CD4-positive, alpha-beta T cell treated with Interleukin-10 for 1 hour (primary cell): ENCODE data around the gene ABCF2.
A peak's percentile ranks its signal among the peaks of the same experiment; 100 is the strongest.

Experiments used
- DNase-seq: peaks from one replicate; pipeline ENCODE4 v3.0.0-alpha.2; 2020

The ABCF2 gene

DNA sequence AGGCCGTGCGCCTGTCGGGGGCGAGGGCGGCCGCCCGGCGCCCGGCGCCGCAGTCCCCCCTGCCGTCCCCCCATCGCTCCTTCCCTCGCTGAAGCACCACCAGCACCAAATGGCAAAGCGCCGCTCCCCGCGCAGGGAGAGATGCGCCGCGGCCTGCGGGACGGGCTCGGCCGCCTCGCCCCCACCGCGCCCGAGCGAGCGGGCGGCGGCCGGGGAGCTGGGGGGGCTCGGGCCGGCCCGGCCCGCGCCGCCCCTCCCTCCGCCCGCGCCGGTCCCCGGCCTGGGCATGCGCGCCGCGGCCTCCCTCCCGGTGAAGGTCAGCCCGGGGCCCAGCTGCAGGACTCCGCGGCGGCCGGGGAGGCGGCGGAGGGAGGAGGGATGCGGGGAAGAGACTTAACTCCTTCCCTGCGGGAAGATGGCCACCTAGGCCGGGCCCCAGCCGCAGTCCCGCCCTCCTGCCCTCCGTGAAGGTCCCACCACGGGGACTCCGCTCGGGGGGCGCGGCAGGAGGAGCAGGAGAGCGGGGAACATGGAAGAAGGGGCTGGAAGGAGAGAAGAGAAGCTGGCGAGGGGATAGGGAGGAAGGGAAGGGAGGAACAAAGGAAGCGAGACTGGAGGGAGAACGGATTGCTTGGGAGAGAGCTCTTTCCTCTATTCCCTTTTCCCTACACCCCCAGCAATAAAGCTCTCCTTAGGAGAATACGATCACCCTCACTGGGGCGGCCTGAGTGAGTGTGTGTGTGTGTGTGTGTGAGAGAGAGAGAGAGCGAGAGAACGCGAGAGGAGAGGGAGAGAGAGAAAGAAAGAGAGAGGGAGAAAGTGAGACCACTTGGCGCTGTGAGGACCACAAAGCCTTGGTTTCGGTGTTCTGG, 24.9 kb upstream of the ABCF2 start:
- DNase-seq = peak; percentile 31

DNA sequence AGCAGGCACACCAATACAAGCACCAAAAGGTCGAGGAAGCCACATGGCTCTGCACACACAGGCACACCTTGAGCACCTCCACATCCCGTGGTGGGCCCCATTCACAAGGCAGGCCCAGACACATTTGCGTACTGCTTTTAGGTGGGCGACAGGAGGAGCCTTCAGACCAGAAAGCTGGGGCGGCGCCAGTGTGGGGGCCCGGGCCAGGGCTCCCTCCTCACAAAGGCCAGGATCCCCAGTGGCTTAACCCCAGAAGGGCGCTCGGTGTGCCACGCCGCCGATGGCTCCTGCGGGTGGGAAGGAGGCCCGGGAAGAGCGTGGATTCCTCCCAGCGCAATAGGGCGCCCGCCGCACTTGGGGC, 24.3 kb upstream of the ABCF2 start:
- DNase-seq = no peak

DNA sequence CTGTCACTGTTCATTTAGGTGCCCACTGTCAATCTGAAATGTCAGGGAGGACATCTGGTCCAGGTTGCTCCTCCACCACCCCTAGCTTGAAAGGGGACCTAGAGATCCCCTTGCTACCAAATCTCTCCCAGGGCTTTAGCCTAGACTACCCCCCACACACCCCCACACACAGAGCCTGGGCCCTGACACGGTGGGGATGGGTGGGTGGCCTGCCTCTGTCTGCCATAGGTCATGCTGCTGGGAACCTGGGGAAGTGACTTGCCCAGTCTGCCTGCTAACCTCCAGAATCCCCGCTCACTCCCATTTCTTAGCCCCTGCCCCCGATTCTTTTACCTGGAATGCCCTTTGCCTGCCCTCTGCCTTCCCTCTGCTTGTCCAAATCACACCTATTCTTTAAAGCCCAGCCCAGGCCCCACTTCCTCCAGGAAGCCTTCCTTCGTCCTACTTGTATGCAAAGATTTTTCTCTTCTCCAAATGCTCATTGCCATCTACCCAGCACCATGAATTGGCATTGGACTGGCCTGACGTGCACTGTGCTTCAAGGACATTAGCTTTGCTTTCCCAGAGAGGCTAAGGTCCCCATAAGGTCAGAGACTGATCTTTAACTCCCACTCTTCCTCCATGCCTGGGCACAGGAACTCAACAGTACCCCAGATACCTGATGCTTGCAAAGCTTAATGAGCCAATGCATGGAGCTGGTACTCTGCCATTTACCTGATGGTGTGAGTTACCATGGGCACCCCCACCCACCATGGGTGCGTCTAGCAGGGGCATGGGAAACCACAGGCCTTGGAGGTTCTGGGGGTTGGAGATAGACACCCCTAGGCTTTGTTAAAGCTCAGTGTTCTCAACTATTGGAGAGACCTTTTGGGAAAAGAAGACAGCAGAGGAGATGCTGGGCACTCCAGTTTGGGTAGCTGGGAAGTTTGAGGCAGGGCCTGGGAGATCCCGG, 23.5 kb upstream of the ABCF2 start:
- DNase-seq = no peak

DNA sequence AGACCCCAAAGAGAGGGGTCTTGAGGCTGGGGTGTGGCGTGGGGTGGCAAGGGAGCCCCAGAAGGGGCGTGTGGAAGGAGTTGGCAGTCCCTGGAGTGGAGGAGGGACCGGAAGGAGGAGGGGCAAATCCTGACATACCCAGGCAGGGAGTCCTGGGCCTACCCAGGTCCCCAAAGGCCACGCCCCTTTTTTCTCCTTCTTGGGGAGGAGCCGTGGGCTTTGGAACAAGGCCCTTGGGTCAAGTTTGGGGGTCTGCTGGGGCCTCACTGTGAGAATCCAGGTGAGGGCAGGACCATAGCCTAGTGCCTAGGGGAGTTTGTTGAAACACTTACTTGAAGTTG, 22.7 kb upstream of the ABCF2 start:
- no peak for DNase-seq

DNA sequence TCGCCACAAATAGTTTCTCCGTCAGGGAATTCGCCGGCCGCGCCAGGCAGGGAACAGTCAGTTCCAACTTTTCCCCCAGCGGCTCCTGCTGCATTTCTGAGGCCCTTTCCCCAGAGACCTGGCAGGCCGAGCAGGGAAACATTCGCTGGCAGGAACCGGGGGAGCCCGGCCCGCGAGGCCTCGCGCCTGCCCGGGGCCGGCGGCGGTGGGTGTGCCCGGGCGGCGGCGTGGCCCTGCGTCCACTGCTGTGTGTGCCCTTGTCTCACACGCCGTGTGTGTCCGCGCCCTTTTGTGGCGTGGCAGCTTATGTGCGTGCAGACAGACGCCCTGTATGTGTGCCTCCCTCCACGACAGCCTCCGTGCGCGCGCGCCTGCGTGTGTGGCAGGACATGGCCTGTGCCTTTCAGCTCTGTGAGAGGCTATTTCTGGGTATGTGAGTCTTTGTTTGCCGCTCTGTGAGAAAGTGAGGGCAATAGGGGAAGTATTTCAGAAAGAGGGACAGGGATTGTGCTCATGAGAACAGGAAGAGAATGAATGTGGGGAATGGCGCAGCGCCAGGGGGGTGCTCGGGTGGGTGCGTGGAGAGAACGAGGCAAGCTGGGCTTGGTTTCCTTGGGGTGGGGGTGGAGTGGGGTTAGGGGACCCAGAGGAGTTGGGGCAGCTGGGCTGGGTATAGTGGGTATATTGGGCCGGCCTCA, 22.2 kb upstream of the ABCF2 start:
- peak; percentile 37 for DNase-seq

DNA sequence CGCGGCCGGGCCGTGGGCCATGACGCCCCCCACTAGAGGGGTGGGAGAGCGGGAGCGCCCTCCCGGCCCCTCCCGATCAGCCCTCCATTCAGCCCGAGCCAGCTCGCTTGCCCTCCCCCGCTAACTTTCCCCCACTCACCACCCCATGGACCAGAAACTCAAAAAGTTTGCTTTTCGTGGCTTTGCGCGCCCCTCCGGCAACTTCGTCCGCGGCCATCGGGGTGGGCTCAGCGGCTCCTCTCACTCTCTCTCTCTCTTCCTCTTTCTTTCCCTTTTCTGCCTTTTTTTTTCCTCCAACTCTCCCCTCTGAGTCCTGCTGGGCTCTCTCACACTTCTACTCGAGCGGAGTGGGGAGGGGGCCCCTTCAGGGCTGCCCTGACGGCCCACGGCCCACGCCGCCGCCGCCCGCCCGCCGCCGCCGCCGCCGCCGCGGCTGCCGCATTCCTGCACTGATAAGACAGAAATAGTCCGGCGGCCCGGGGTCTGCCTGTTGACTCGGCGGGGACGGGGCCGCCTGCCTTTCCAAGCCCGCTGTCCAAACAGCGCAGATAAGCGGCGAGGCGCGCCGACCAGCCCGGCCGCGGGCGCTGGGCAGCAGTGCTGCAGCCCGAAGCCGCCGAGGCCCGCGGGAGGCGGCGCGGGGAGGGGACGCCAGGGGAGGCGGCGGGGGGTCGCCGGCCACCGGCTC, 21.5 kb upstream of the ABCF2 start, which contains the start of gene SMARCD3:
TSS of gene SMARCD3 (minus strand) at position 349 of the 688 bp plus-strand sequence. CDS start at position 217, 132 bp downstream.
- peak; percentile 38 for DNase-seq

DNA sequence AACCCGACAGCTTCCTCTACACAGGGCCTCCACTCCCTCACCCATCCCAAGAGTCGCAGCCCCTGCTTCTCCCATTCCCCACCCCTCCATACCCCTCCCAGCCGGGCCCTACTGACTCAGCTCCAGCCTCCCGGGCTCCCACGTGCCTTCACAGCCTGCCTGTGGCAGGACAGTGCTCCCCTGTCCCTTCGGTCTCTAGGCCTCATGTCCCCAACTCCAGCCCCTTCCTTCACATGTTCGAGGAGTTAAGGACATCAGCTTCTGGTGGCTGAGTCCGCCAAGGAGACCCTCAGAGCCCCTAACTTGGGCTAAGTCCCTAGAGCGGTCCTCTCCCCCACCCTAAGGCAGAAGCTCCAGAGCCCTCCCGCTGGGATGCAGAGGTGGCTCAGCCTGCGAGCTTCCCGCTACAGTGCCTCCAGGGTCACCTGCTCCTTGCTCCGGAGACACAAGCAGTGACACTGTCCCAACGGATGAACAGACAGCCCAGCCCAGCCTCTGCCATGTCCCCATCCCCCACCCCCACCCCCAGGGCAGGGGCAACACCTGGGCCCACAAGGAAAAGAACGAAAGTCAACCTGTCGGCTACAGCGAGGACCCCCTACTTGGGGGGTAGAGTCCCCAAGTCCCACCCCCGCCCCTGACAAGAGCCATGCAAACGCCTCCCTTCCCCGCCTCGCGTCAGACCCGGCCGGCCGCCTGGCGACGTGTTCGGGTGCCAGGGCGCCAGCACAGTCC, 20.8 kb upstream of the ABCF2 start:
- no peak for DNase-seq

DNA sequence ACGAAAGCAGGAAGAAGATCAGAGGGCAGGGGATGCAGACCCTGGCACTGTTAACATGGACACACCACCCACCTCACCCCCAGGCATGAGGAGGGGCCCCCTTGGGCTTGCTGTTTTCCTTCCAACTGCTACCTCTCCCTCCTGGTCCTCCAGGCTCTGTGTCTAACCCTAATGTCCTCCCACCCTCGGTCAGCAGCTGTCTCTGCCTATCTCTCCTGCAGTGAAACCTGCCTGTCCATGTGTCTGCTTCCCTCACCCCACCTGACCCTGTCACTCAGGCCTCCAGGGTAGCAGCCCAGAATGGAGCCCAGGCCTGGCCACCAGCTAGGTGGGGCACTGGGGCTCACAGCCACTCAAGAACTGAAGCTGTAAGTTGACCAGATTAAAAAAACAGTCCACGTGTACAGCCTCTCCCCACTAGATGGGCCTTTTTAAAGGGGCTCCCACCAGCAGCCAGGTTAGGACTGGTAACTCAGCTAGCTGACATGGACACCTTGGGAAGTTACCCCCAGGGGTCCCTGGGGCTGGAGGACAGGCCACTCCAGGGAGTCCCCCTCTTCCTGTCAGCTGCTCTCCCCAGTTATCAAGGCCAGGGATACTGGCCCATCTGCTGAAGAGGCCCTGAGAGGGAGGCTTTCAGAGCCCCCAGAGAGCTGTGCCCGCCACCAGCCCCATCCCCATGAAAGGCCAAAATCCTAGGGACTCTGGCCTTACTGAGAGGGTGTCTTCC, 20.0 kb upstream of the ABCF2 start:
- no peak for DNase-seq

DNA sequence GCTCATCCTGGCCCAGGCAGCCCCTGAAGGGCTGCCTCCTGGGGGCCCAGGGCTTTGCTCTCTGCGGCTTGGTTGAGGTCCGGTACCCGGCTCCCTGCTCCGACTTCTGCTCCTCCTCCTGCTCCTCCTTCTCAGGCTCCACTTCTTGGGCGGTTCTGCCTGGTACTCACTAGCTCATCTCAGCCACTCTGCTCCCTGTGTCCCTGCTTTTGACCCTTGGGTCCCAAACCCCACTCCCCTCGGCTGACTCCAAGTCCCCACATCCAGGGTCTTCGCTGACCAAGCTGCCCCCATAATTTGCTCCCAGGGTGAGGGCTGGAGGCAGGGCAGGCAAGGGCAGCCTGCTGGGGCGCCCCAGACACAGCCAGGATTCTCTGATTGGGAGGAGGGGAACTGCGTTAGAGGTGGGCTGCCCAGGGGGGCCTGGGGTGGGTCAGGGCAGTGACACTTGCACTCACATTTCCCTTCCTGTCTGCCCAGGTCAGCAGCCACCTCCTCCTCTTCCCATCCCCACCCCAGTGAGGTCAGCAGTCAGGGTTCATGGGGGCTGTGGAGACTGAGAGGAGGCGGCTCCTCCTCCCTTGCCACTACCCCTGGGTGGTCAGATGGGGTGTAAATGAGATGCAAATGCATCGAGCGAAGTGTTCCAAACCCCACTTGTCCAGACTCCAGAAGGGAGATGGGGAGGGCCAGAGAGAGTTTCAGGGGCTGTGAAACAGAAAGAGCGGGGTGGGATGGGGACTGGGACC, 19.3 kb upstream of the ABCF2 start:
- DNase-seq = no peak

DNA sequence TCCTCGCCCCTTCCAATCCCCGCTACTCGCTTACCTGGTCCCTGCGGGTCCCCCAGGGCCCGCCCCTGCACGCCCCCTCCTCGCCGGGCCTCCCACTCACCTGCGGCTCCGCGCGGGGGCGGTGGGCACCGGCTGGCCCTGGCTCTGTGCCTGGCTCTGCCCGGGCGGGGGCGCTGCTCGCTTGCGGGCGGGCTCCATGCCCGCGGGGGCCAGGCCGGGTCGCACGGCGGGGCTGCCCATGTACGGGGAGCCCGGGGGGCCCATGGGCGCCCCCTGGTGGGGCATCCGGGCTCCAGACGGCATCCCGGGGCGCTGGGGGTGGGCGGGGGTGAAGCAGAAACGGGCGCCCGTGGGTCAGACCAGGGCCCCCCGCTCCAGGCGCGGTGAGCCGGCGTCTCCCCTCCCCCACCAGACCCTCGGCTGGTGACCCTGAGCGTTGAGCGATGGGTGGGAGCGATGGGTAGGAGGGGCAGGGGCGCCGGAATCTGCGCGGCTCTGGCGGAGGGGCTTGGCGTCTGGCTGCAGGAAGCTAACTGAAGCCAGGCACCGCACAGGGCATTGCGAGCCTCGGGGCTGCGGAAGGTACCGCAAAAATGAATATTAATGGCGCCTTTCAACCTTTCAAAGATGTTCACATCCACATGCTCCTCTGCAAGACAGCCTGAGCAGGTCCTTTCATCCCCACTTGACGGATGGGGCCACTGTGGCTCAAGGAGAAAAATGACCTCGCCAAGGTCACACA, 18.5 kb upstream of the ABCF2 start:
- peak; percentile 74 for DNase-seq

DNA sequence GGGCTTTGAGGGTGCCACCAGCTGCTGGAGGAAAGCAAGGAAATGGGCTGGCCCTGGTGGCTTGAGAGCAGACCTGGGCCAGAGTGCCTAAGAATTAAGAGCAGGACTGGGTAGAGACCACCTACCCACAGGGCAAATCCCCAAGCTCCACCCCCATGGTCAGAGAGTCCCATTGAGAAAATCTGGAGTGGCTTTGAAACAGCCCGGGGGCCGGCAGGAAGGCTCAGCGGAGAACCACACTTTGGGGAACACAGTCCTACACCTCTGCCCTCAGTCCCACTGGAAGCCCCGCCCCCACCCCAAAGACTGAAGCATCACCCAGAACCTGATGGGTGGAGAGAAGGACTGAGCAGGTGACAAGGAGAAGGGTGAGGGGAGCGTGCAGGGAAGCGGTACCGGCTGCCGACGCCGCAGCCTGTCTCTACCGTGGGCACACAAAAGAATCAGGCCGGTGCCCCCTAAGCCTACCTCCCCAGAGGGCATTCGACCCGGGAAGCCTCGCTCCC, 17.9 kb upstream of the ABCF2 start:
- DNase-seq = no peak

DNA sequence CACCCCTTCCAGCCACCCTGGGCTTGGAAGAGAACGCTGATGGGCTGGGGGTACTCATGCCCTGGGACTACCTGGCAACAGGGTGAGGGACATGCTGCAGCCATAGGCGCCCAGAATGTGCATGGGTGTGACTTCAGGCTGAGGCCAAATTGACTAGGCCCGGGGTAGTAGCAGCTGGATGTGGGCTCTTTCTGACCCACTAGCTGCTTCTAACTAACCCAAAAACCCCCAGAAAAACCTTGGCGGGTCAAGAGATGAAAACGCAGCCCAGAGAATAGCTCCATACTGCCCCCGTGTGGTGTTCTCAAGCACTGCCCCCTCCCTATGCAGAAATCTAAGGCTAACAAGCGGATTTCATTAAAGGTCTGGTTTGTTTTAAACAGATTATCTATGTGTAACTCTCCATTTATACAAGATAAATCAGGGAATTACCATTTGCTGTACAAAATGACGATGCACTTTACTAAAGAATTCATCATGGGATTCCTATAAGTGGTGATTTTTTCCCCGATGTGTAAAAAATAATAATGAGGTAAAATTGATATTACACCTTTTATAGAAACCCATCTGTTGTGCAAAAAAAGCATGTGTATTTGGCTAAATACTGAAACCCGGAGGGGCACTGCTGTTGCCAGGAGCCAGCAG, 17.3 kb upstream of the ABCF2 start:
- DNase-seq = peak; percentile 77

DNA sequence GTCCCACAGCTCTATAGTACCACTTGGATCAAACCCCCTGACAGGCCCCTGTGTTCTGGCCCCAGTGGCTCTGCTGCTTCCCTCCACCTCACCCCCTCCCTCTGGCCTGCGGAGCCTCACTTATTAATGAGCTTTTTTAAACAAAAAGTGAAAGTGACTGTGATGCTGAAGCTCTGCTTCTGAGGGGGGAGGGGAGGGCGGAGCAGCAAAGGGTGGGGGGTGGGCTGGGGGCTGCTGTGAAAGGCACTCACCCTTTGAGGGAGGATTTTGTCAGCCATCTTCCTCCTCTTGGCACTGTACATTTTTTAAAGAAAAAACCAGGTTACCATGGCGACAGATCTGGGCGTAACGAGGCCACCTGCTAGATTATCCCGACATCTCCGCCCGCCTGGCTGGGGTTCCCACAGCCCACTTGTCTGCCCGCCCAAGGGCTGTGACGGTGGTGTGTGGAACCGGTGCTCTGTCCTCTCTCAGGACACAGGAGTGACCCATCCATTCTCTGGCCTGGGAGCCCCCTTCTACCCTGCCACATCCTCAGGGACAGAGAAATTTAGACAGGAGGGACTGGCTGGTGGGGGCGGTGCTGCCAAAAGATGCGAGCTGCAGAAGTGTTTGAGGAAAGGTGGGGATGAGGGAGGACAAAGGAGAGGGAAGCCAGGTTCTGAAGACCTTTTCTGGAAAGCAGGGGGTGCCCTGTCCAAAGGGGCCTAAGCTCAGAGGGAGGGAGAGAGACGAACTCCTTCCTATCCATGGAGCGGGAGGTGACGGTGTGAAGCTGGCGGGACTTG, 16.6 kb upstream of the ABCF2 start:
- peak; percentile 80 for DNase-seq

DNA sequence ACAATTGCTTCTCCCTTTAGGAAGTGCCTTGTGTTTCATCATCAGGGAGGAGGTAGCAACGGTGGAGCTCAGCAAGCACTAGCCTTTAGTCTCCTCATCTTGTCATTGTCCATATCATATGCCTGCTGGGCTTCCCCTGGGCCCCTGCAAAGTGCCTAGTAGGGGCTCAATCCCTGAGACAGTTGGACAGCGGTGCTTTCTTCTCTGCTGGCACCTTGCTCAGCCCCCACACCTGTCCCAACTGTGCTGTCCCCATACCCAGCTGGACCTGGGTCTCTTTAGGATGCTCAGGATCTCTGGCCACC, 16.0 kb upstream of the ABCF2 start:
- no peak for DNase-seq

DNA sequence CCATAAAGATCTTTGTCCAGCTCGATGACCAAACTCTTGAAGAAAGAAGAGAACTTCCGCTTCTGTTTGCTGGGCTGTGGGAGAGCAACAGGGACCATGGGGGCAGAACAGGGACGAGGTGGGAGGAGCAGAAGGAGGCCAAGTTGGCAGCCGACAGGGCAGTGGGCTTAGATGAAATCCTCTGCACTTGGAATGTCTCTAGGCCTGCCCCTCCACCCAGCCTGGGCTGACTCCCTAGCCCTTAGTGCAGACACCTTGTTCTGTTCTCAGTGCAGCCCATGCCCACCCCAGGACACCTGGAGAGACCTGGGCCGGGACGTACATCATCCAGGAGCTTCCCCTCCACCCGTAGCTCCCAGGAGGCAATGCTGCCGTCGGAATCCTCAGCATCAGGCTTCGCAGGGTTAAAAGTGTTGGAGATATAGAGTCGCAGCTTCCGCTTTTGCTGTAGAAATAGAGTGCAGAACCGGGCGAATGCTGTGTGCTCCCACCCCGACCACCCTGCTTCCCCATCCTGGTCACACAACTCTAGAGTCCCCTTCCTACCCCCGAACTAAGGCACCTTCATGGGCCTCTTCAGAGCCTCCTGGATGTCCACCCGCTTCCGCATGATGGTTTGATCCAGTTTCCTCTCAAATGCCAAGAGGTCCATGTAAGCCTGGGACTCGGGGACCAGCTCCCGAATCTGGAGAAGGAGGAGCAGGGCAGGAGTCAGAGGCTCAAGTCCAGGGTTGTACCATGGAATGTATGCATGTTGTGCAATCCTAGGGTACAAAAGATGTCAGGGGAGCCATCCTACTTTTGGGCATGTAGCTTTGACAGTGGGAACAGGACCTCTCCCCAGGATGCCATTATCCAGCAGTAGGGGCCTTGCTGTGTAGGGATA, 15.4 kb upstream of the ABCF2 start:
- DNase-seq = no peak

DNA sequence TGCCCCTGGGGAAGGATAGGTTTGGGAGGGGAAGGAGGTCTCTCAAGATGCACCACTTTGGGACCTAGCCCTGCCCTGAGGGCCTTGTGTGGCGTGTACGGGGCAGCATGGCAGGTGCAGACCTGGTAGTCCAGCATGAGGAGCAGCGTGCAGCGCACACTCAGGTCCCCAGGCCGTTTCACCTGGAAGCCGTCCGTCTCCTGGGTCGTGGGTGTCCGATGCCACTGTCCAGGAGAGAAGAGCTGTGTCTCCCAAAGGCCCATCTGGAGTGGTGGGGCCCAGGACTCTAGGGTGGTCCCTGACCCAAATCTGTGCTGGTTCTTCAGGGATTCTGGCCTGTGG, 14.7 kb upstream of the ABCF2 start:
- no peak for DNase-seq
